ENCODE results near the gene ELAC2. TPM values are rescaled to one million over a fixed set of nuclear protein-coding genes. Genes with fewer than 3 reads are reported as not detected.

ELAC2 gene
- total and polyA plus RNA-seq, 2 of the 8 experiments (the other 6 are each of a cell fraction or from before 2014, with no cell fraction given) = 91.6 to 127 TPM

- TF ChIP-seq EGR1 (IDR thresholded peaks at IDR 0.05; ENCODE audit: borderline replicate concordance, low read depth, low read length) (no peak), RAD21 (IDR thresholded peaks at IDR 0.05 in 1 of 2, conservative IDR thresholded peaks at IDR 0.05 in 1 of 2; ENCODE audit: low read depth in 2 of 2, low read length in 2 of 2) (no peak), E2F6 (IDR thresholded peaks at IDR 0.05) (no peak), TBP (IDR thresholded peaks at IDR 0.05; ENCODE audit: low read depth, low read length) (no peak)
Measured at GRCh38 chr17:13035420-13035819, 17.6 kb upstream of the ELAC2 start (continued).

Data from H1 (cell line).